ENCODE results near the gene CACTIN. TPM values are rescaled to one million over a fixed set of nuclear protein-coding genes. Genes with fewer than 3 reads are reported as not detected.
"Not testable (repeated sequence)": the region's sequence is repeated elsewhere in the genome, so short reads cannot be mapped to it uniquely, and the experiment has no call there.

CACTIN gene
- total RNA-seq, 2 experiments from 2014 or later, result 25.8 to 25.9 TPM

DNA sequence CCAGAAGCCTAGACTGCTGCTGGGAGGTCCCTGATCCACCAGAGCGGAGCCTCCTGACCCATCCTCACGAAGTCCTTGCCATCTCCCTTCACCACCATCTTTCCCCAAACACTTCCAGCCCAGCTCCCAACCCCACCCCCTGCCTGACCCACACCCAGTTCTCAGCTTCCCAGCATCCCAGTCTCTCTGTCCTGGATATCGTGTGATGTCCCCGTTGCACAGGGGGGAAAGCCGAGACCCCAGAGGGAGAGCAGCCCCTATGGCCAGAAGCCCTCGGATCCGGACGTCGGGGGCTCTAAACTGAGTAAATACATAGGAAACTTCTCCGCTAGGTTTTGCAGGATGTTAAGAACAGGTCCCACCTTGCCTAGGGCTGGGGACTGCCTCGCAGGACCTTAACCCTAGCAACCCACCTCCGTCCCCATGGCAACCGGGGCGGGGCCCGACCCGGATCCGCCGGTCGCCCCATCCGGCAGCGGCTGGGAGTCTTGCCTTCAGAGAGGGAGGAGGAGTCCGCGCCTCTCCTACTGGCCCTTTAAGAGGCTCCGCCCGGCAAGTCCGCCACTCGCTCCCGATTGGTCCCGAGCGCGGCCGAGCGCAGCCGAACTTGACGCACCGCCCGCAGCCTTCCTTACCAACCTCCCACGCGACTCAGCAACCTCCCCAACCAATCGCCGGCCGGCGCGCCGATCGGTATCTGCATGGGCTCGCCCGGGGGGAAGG, 54.3 kb downstream of the CACTIN start:
- TF ChIP-seq, protein P1, sequence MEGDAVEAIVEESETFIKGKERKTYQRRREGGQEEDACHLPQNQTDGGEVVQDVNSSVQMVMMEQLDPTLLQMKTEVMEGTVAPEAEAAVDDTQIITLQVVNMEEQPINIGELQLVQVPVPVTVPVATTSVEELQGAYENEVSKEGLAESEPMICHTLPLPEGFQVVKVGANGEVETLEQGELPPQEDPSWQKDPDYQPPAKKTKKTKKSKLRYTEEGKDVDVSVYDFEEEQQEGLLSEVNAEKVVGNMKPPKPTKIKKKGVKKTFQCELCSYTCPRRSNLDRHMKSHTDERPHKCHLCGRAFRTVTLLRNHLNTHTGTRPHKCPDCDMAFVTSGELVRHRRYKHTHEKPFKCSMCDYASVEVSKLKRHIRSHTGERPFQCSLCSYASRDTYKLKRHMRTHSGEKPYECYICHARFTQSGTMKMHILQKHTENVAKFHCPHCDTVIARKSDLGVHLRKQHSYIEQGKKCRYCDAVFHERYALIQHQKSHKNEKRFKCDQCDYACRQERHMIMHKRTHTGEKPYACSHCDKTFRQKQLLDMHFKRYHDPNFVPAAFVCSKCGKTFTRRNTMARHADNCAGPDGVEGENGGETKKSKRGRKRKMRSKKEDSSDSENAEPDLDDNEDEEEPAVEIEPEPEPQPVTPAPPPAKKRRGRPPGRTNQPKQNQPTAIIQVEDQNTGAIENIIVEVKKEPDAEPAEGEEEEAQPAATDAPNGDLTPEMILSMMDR (IDR thresholded peaks at IDR 0.05), result no peak
- ChIA-PET CTCF (interaction anchor here (1.0 kb wide), 1 partner anchor 27 kb away, joined by 5 read pairs; no protein-coding TSS in a partner anchor), POLR2A (interaction anchor here (0.6 to 1.0 kb wide), 2 partner anchors 14 to 408 kb away, joined by 3 to 4 read pairs; no protein-coding TSS in a partner anchor)
- H3K27me3 ChIP-seq (ENCODE audit: control insufficient read depth in 1 of 2, insufficient read depth in 2 of 2, low read length in 2 of 2), result no peaks in the 10 kb centered on the region
- H3K4me1 Mint-ChIP-seq (ENCODE audit: low read depth), result peaks cover 16% of the 10 kb centered on the region
- peak overlapping the region; percentile 57 for H3K4me3 ChIP-seq (ENCODE audit: low read length)
- peak overlapping the region; percentile 31 for H3K27ac Mint-ChIP-seq
- DNase-seq, result peak; percentile 98 to 100 (median 99)
- peaks cover 12% of the 10 kb centered on the region for H3K36me3 Mint-ChIP-seq (ENCODE audit: low read depth)
- ATAC-seq (ENCODE audit: poor library complexity), result peak; percentile 95
- peak overlapping the region; percentile 86 for H3K4me3 Mint-ChIP-seq
- peak overlapping the region in 1 of 2 donors; percentile 13 for H3K27ac ChIP-seq (ENCODE audit: low read depth in 1 of 2, low read length in 2 of 2)
- H3K9me3 Mint-ChIP-seq, result no peaks in the 10 kb centered on the region
- H3K36me3 ChIP-seq (ENCODE audit: insufficient read depth, low read length), result no peaks in the 10 kb centered on the region
- H3K4me1 ChIP-seq (ENCODE audit: insufficient read depth, low read length), result peaks cover 18% of the 10 kb centered on the region
- intact Hi-C loops (cut with DNase I, micrococcal nuclease), result loop anchor here (1.0 to 5.0 kb wide), 6 partner anchors 14 to 135 kb away; partner anchors contain the start of genes CACTIN (in 1 of the 2), FZR1 (in 1 of the 2) and MFSD12 (in 1 of the 2)
- H3K9me3 ChIP-seq (ENCODE audit: control insufficient read depth in 1 of 2, insufficient read depth in 1 of 2, low read length in 2 of 2), result peaks cover 0 to 7% of the 10 kb centered on the region in 2 experiments
- H3K27me3 Mint-ChIP-seq, result no peaks in the 10 kb centered on the region

GRCh38 chr19:3570606-3571011, 56.0 kb downstream of the CACTIN start:
- ChIA-PET CTCF (no interaction called here), POLR2A (no interaction called here)
- peaks cover 16% of the 10 kb centered on the region for H3K4me1 Mint-ChIP-seq (ENCODE audit: low read depth)
- no peaks in the 10 kb centered on the region for H3K27me3 Mint-ChIP-seq
- DNase-seq, result no peak
- Histone ChIP-seq H3K27me3 (ENCODE audit: control insufficient read depth in 1 of 2, insufficient read depth in 2 of 2, low read length in 2 of 2) (no peaks in the 10 kb centered on the region), H3K36me3 (ENCODE audit: insufficient read depth, low read length) (no peaks in the 10 kb centered on the region), H3K4me3 (ENCODE audit: low read length) (no peak overlapping the region), H3K4me1 (ENCODE audit: insufficient read depth, low read length) (peaks cover 18% of the 10 kb centered on the region), H3K27ac (ENCODE audit: low read depth in 1 of 2, low read length in 2 of 2) (no peak overlapping the region), H3K9me3 (ENCODE audit: control insufficient read depth in 1 of 2, insufficient read depth in 1 of 2, low read length in 2 of 2) (peaks cover 0 to 7% of the 10 kb centered on the region in 2 experiments)
- no peak for ATAC-seq (ENCODE audit: poor library complexity)
- intact Hi-C loops (cut with DNase I, micrococcal nuclease), result loop anchor here in 1 of 2 experiments (5.0 kb wide), 2 partner anchors 63 to 133 kb away; partner anchors contain the start of gene FZR1
- TF ChIP-seq, protein P1 (IDR thresholded peaks at IDR 0.05), result no peak
- no peaks in the 10 kb centered on the region for H3K9me3 Mint-ChIP-seq
- peaks cover 12% of the 10 kb centered on the region for H3K36me3 Mint-ChIP-seq (ENCODE audit: low read depth)
- no peak overlapping the region for H3K4me3 Mint-ChIP-seq
- no peak overlapping the region for H3K27ac Mint-ChIP-seq

- H3K27me3 ChIP-seq (ENCODE audit: control insufficient read depth in 1 of 2, insufficient read depth in 2 of 2, low read length in 2 of 2); H3K27ac ChIP-seq (ENCODE audit: low read depth in 1 of 2, low read length in 2 of 2); H3K4me3 ChIP-seq (ENCODE audit: low read length); H3K36me3 Mint-ChIP-seq (ENCODE audit: low read depth); H3K4me3 Mint-ChIP-seq; H3K9me3 ChIP-seq (ENCODE audit: control insufficient read depth in 1 of 2, insufficient read depth in 1 of 2, low read length in 2 of 2); H3K9me3 Mint-ChIP-seq; H3K27ac Mint-ChIP-seq; ATAC-seq (ENCODE audit: poor library complexity); H3K27me3 Mint-ChIP-seq; H3K36me3 ChIP-seq (ENCODE audit: insufficient read depth, low read length); POLR2A ChIA-PET; DNase-seq: not testable (repeated sequence)
- H3K4me1 Mint-ChIP-seq (ENCODE audit: low read depth), result peaks cover 16% of the 10 kb centered on the region
- intact Hi-C loops (cut with DNase I, micrococcal nuclease), result loop anchor here in 1 of 2 experiments (5.0 kb wide), 2 partner anchors 63 to 133 kb away; partner anchors contain the start of gene FZR1
- CTCF ChIA-PET, result interaction anchor here (0.7 kb wide), 1 partner anchor 12 kb away, joined by 4 read pairs; no protein-coding TSS in a partner anchor
- peaks cover 18% of the 10 kb centered on the region for H3K4me1 ChIP-seq (ENCODE audit: insufficient read depth, low read length)
Observed at GRCh38 chr19:3570042-3570441, 56.5 kb downstream of the CACTIN start.
